Ishikawa (cell line): Measurements from ENCODE around the gene LMOD2.

Experiments used
- CEBPB ChIP-seq: IDR thresholded peaks from 2 replicates; pipeline ENCODE4 v1.6.1; 2012
- CREB1 ChIP-seq: IDR thresholded peaks from 2 replicates; pipeline ENCODE4 v1.6.1; 2012; ENCODE audit warnings: low read depth
- EGR1 ChIP-seq: IDR thresholded peaks from 2 replicates; pipeline ENCODE4 v1.6.1; 2012
- EP300 ChIP-seq: IDR thresholded peaks from 2 replicates; pipeline ENCODE4 v1.6.1; 2012; ENCODE audit warnings: borderline replicate concordance
- FOXM1 ChIP-seq: IDR thresholded peaks from 2 replicates; pipeline ENCODE4 v1.6.1; 2012; ENCODE audit warnings: low read depth, borderline replicate concordance
- NFIC ChIP-seq: IDR thresholded peaks from 2 replicates; pipeline ENCODE4 v1.6.1; 2012
- RAD21 ChIP-seq: IDR thresholded peaks from 2 replicates; pipeline ENCODE4 v1.6.1; 2012; ENCODE audit warnings: low read depth
- TAF1 ChIP-seq: IDR thresholded peaks from 2 replicates; pipeline ENCODE4 v1.6.1; 2012; ENCODE audit warnings: low read depth, mild to moderate bottlenecking
- TCF12 ChIP-seq: IDR thresholded peaks from 2 replicates; pipeline ENCODE4 v1.6.1; 2012; ENCODE audit warnings: low read depth
- TEAD4 ChIP-seq: IDR thresholded peaks from 2 replicates; pipeline ENCODE4 v1.6.1; 2012
- YY1 ChIP-seq: IDR thresholded peaks from 2 replicates; pipeline ENCODE4 v1.6.1; 2012; ENCODE audit warnings: low read depth
- ZBTB7A ChIP-seq: IDR thresholded peaks from 2 replicates; pipeline ENCODE4 v1.6.1; 2012; ENCODE audit warnings: low read depth
- TF ChIP-seq, protein P1 (sequence below): IDR thresholded peaks from 2 replicates; pipeline ENCODE4 v1.6.1; 2012; ENCODE audit warnings: low read depth, mild to moderate bottlenecking
- TF ChIP-seq, protein P2 (sequence below): IDR thresholded peaks from 2 replicates; pipeline ENCODE4 v1.6.1; 2012
- TF ChIP-seq, protein P3 (sequence below): IDR thresholded peaks from 2 replicates; pipeline ENCODE4 v1.6.1; 2012

LMOD2 gene

DNA sequence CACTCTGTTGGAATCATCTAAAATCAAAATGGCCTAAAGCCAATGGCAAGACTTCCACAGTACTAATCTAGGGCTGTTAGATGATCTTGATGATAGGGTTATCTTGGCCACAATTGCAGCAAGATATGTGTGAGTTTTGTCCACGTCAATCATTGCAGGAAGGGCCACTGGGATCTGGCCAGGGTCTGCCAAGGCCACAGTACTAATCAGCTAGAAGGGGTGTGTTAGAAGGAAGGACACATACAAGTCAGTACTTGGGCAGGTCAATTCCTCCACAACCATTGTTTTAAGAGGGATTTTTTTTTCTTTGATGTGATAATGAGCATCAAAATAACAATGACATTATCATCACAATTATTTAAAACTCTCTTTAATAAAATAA is 1.6 kb downstream of the LMOD2 start:
- TF ChIP-seq CEBPB (no peak), TAF1 (no peak), TCF12 (no peak), EP300 (no peak), CREB1 (no peak), RAD21 (no peak), EGR1 (no peak), TEAD4 (no peak), YY1 (no peak), FOXM1 (no peak), NFIC (no peak), ZBTB7A (no peak)
- TF ChIP-seq, protein P1, sequence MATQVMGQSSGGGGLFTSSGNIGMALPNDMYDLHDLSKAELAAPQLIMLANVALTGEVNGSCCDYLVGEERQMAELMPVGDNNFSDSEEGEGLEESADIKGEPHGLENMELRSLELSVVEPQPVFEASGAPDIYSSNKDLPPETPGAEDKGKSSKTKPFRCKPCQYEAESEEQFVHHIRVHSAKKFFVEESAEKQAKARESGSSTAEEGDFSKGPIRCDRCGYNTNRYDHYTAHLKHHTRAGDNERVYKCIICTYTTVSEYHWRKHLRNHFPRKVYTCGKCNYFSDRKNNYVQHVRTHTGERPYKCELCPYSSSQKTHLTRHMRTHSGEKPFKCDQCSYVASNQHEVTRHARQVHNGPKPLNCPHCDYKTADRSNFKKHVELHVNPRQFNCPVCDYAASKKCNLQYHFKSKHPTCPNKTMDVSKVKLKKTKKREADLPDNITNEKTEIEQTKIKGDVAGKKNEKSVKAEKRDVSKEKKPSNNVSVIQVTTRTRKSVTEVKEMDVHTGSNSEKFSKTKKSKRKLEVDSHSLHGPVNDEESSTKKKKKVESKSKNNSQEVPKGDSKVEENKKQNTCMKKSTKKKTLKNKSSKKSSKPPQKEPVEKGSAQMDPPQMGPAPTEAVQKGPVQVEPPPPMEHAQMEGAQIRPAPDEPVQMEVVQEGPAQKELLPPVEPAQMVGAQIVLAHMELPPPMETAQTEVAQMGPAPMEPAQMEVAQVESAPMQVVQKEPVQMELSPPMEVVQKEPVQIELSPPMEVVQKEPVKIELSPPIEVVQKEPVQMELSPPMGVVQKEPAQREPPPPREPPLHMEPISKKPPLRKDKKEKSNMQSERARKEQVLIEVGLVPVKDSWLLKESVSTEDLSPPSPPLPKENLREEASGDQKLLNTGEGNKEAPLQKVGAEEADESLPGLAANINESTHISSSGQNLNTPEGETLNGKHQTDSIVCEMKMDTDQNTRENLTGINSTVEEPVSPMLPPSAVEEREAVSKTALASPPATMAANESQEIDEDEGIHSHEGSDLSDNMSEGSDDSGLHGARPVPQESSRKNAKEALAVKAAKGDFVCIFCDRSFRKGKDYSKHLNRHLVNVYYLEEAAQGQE = no peak
- TF ChIP-seq, protein P2, sequence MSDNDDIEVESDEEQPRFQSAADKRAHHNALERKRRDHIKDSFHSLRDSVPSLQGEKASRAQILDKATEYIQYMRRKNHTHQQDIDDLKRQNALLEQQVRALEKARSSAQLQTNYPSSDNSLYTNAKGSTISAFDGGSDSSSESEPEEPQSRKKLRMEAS = no peak
- TF ChIP-seq, protein P3, sequence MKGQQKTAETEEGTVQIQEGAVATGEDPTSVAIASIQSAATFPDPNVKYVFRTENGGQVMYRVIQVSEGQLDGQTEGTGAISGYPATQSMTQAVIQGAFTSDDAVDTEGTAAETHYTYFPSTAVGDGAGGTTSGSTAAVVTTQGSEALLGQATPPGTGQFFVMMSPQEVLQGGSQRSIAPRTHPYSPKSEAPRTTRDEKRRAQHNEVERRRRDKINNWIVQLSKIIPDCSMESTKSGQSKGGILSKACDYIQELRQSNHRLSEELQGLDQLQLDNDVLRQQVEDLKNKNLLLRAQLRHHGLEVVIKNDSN = no peak

DNA sequence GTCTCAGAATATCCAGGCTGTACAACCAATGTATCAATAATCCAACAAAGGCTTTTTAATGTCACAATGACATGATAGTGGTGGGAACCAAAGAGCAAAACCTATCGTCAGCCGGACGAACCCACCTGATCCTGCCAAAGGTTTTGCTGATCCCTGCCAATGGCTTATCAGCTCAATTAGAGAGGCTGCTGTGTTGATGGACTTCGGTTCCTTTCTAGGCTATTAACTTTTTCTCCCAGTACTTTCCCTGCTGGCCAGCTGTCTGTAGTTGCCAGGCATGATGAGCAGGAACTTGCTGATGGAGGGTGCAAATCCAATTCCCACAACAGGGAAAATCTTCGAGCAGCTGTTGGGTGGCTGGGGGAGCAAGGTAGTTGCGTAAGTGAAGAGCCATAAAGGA is 2.4 kb downstream of the LMOD2 start:
- TF ChIP-seq, protein P3 = no peak
- no peak for TF ChIP-seq YY1
- no peak for TF ChIP-seq EGR1
- TF ChIP-seq ZBTB7A = no peak
- no peak for TF ChIP-seq FOXM1

DNA sequence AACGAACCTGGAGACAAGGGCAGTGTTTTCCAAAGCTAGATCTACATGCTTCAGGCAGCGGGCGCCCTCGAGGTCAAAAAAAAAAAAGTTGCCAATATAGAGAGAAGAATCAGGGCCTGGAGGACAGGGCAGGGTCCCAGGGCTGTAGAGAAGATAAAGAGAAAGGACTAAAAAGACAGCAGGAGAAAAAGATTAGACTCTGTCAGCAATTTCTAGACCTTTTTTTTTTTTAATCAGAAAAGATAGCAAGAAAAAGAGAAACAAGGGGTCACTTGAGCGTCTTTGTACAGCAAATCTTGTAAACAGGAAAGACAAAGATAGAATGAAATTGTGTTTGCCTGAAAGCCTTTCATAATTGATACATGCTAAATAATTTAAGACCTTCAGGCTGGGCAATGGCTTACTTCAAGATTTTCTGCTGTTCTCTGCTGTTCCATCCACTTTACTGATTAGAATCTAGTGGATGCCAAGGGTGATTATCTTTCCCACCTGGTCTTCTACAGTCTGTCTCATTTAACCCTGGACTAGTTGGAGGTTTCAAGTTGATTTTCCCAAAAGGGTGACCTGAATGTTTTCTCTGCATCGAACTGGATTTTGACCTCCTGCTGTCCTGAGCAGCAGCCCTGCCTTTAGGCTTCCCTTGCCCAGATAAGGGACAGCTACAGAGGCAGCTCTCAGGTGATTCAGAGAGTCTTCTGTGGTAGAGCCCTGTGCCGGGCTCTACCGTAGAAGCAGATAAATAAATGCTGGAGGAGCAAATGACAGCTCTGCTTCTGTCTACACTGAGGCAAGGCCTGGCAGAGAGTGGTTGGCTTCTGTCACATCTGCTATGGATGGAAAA is 5.1 kb downstream of the LMOD2 start:
- TF ChIP-seq EP300 (no peak), ZBTB7A (no peak), NFIC (no peak), TCF12 (no peak)
- TF ChIP-seq, protein P1 = no peak
- TF ChIP-seq, protein P2 = no peak

DNA sequence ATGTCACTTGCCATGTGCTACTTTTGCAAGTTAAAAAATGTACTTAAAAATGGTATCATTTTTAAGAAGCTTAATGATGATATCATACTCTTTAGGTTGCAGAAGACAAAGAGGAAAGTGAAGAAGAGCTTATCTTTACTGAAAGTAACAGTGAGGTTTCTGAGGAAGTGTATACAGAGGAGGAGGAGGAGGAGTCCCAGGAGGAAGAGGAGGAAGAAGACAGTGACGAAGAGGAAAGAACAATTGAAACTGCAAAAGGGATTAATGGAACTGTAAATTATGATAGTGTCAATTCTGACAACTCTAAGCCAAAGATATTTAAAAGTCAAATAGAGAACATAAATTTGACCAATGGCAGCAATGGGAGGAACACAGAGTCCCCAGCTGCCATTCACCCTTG is 6.1 kb downstream of the LMOD2 start:
- no peak for TF ChIP-seq YY1
- TF ChIP-seq, protein P1 = no peak
- TF ChIP-seq TAF1 = no peak
- no peak for TF ChIP-seq NFIC
- TF ChIP-seq, protein P3 = no peak
- TF ChIP-seq FOXM1 = no peak
- no peak for TF ChIP-seq ZBTB7A
- TF ChIP-seq EP300 = no peak

DNA sequence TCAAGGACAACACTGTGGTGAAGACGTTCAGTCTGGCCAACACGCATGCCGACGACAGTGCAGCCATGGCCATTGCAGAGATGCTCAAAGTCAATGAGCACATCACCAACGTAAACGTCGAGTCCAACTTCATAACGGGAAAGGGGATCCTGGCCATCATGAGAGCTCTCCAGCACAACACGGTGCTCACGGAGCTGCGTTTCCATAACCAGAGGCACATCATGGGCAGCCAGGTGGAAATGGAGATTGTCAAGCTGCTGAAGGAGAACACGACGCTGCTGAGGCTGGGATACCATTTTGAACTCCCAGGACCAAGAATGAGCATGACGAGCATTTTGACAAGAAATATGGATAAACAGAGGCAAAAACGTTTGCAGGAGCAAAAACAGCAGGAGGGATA is 6.6 kb downstream of the LMOD2 start:
- TF ChIP-seq ZBTB7A (no peak), CEBPB (no peak), TAF1 (no peak), FOXM1 (no peak), TCF12 (no peak), RAD21 (no peak), CREB1 (no peak), EP300 (no peak), TEAD4 (no peak), YY1 (no peak)
- TF ChIP-seq, protein P2 = no peak
- TF ChIP-seq, protein P1 = no peak
- TF ChIP-seq, protein P3 = no peak
